ENCODE measurements around the gene TLK2.
"Not testable (repeated sequence)": the region's sequence is repeated elsewhere in the genome, so short reads cannot be mapped to it uniquely, and the experiment has no call there.

GRCh38 chr17:62496344-62496743 lies 17.7 kb downstream of the TLK2 start:
- TF ChIP-seq CTCF, POLR2A (IDR thresholded peaks at IDR 0.05): not testable (repeated sequence)
